Lower leg skin (tissue), 4 donors: ENCODE data around the gene MARVELD3. TPM values are rescaled to one million over a fixed set of nuclear protein-coding genes. Genes with fewer than 3 reads are reported as not detected.
"Not testable (repeated sequence)": the region's sequence is repeated elsewhere in the genome, so short reads cannot be mapped to it uniquely, and the experiment has no call there.

Experiments used
- DNase-seq, 2 donors: peaks; one replicate each; pipeline ENCODE4 v3.0.0-alpha.2; 2019; ENCODE audit warnings: low spot score in 2 of 2
- H3K4me3 ChIP-seq: fragments of 200-600 bp; sonication (generic); 2 replicates; pipeline ENCODE4 v1.5.1; 2017; ENCODE audit warnings: mild to moderate bottlenecking, low read depth; ENCODE audit not compliant: poor library complexity, severe bottlenecking
- CTCF ChIP-seq, 3 donors: fragments of 450-650 bp; IDR thresholded peaks; one replicate each; pipeline ENCODE4 v1.5.1; 2016; ENCODE audit warnings: antibody characterized with exemption in 3 of 3, mild to moderate bottlenecking in 3 of 3, moderate library complexity in 2 of 3
- POLR2A ChIP-seq, 2 donors: fragments of 450-650 bp; IDR thresholded peaks; one replicate each; pipeline ENCODE4 v1.6.1; 2016 to 2017; ENCODE audit warnings: antibody characterized with exemption in 2 of 2, mild to moderate bottlenecking in 1 of 2, moderate library complexity in 1 of 2
- WGBS, 2 donors: methylation state at CpG; one replicate each; pipeline ENCODE4 v1.1.5; 2018; 5-methylcytosine and 5-hydroxymethylcytosine counted together
- intact Hi-C: fragments of 100-400 bp; cut with DNase I; formaldehyde crosslinking; loops from one replicate; pipeline ENCODE4 v1.15.0; 2023; ENCODE audit warnings: low total_unique reads
- total RNA-seq, 4 donors: library from RNA; depleted of rRNA; stranded (reverse); fragments of >200 nt; gene quantifications; one replicate each; pipeline ENCODE4 v1.1.0, GENCODE V29; 2016

MARVELD3 gene
- total RNA-seq, 4 donors from 2014 or later, result 3.3 to 11.3 (median 9.5) TPM

DNA sequence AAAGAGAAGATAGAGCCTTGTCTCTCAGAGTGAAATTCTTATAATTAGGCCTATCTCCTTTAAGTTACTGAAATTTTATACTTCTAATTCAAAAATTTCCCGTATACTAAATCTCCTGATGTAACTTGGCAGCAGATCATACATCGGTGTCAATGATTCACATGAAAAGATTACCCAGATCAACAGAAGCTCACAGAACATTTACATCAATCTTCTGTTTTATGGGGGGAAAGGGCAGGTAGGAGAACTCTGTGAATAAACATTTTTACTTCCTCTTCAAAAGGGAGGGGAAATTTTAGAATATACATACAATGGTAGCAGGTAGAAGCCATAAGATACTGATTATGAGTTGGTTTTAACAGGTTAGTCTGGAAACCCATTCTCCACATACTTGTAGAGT is 55.4 kb downstream of the MARVELD3 start:
- WGBS, 2 donors, result 66 to 71% methylated on average over 2 of the region's 2 CpGs
- H3K4me3 ChIP-seq, result no peak overlapping the region
- intact Hi-C loops, result no loop called here
- TF ChIP-seq CTCF (IDR thresholded peaks at IDR 0.05) (no peak), POLR2A (IDR thresholded peaks at IDR 0.05) (no peak)
- DNase-seq, result no peak

- intact Hi-C loops, DNase-seq, H3K4me3 ChIP-seq: not testable (repeated sequence)
- WGBS, 2 donors, result 96 to 98% methylated on average over 12 of the region's 12 CpGs
Observed at GRCh38 chr16:71684280-71684679, 58.3 kb downstream of the MARVELD3 start.

Other genes with a start within 250 kb of the MARVELD3 start
- gene TLE7, start 184.1 kb upstream of the MARVELD3 start, total RNA-seq, result not detected
- gene ZNF23, start 163.9 kb upstream of the MARVELD3 start, total RNA-seq, result 1 to 10 TPM; 3.6 to 8.1 (median 5.8) TPM
- gene ZNF19, start 136.9 kb upstream of the MARVELD3 start, total RNA-seq, result 1 to 10 TPM in 3 of 4 donors, under 1 TPM in 1; 0.84 to 4.2 (median 2.5) TPM
- gene CHST4, start 99.8 kb upstream of the MARVELD3 start, total RNA-seq, result not detected
- not detected for gene TAT, start 49.1 kb upstream of the MARVELD3 start, total RNA-seq
- gene PHLPP2, start 98.5 kb downstream of the MARVELD3 start, total RNA-seq, result 1 to 10 TPM; 2.0 to 4.9 (median 4.1) TPM
- gene AP1G1, start 182.7 kb downstream of the MARVELD3 start, total RNA-seq, result 10 to 100 TPM; 59.6 to 90.6 (median 75.9) TPM
- 10 to 100 TPM; 21.8 to 29.7 (median 27.2) TPM for gene ATXN1L, start 219.8 kb downstream of the MARVELD3 start, total RNA-seq